ENCODE results near the gene CYB5R2. TPM values are rescaled to one million over a fixed set of nuclear protein-coding genes. Genes with fewer than 3 reads are reported as not detected.

Gene CYB5R2
- polyA plus RNA-seq, 2 of the 4 experiments (the other 2 are of a cell fraction), result 2.4 to 6.3 TPM

- H3K4me1 ChIP-seq, result no peaks in the 10 kb centered on the region
- DNase-seq (ENCODE audit: low read depth in 1 of 2, low spot score in 1 of 2) (no peak), FAIRE-seq (no peak), ATAC-seq (no peak)
- CTCF ChIA-PET, result interaction anchor here (1.5 to 2.6 kb wide), 6 partner anchors 31 to 599 kb away, joined by 4 to 13 read pairs (median 10); partner anchors contain the start of gene PPFIBP2
- H3K4me2 ChIP-seq, result no peak overlapping the region
- 42% methylated on average over 5 of the region's 5 CpGs for WGBS (ENCODE audit: missing lambda C conversion rate)
- H3K9me3 ChIP-seq, result no peaks in the 10 kb centered on the region
- no peak overlapping the region for H3K27ac ChIP-seq
- TF ChIP-seq BCL3 (IDR thresholded peaks at IDR 0.05), result no peak
- no peak for TF ChIP-seq RCOR1 (IDR thresholded peaks at IDR 0.05; ENCODE audit: low read depth, low read length)
- no peak for TF ChIP-seq BHLHE40 (IDR thresholded peaks at IDR 0.05; ENCODE audit: low read depth, low read length)
- no peak overlapping the region for H3K4me3 ChIP-seq
- POLR2A ChIA-PET, result no interaction called here
Observed at GRCh38 chr11:7696424-7696823, 23.1 kb upstream of the CYB5R2 start.

- peak overlapping the region in 1 of 2 experiments; percentile 43; a peak in 1 of 6 replicates for H3K27ac ChIP-seq
- DNase-seq (ENCODE audit: low read depth in 1 of 2, low spot score in 1 of 2) (no peak), FAIRE-seq (no peak), ATAC-seq (peak in 1 of 2 experiments; percentile 77; a peak in 3 of 6 replicates)
- POLR2A ChIA-PET, result interaction anchor here (0.7 kb wide), 1 partner anchor 64 kb away, joined by 7 read pairs; no protein-coding TSS in a partner anchor
- H3K4me2 ChIP-seq, result peak overlapping the region; percentile 69
- H3K4me3 ChIP-seq, result peak overlapping the region; percentile 43
- no peaks in the 10 kb centered on the region for H3K4me1 ChIP-seq
- TF ChIP-seq ZC3H11A (IDR thresholded peaks at IDR 0.05) (no peak), HES2 (IDR thresholded peaks at IDR 0.05) (no peak), BCL3 (IDR thresholded peaks at IDR 0.05) (no peak), BHLHE40 (IDR thresholded peaks at IDR 0.05; ENCODE audit: low read depth, low read length) (no peak), CTCF (IDR thresholded peaks at IDR 0.05) (no peak), FOXS1 (CRISPR knock-in tag; IDR thresholded peaks at IDR 0.05) (no peak), TFCP2L1 (CRISPR knock-in tag; IDR thresholded peaks at IDR 0.05) (no peak)
- CTCF ChIA-PET, result interaction anchor here (0.6 to 2.5 kb wide), 25 partner anchors 9 to 939 kb away, joined by 3 to 13 read pairs (median 4); partner anchors contain the start of gene PPFIBP2
- no peaks in the 10 kb centered on the region for H3K9me3 ChIP-seq
- WGBS (ENCODE audit: missing lambda C conversion rate), result 43% methylated on average over 3 of the region's 3 CpGs
Observed at GRCh38 chr11:7694235-7694634, 20.9 kb upstream of the CYB5R2 start.

- 37% methylated on average over 3 of the region's 3 CpGs for WGBS (ENCODE audit: missing lambda C conversion rate)
- FAIRE-seq (no peak), ATAC-seq (no peak), DNase-seq (ENCODE audit: low read depth in 1 of 2, low spot score in 1 of 2) (no peak)
- Histone ChIP-seq H3K9me3 (no peaks in the 10 kb centered on the region), H3K27ac (no peak overlapping the region), H3K4me2 (no peak overlapping the region), H3K4me1 (no peaks in the 10 kb centered on the region), H3K4me3 (no peak overlapping the region)
- ChIA-PET POLR2A (no interaction called here), CTCF (interaction anchor here (0.7 to 6.3 kb wide), 7 partner anchors 15 to 595 kb away, joined by 3 to 31 read pairs (median 4); no protein-coding TSS in a partner anchor)
- TF ChIP-seq PBX3 (IDR thresholded peaks at IDR 0.05), result no peak
- peak; percentile 42 for TF ChIP-seq MAFK (IDR thresholded peaks at IDR 0.05; ENCODE audit: partially characterized antibody)
- no peak for TF ChIP-seq CHD2 (IDR thresholded peaks at IDR 0.05; ENCODE audit: low read length, partially characterized antibody)
- no peak for TF ChIP-seq MAX (IDR thresholded peaks at IDR 0.05)
- no peak for TF ChIP-seq HOXB13 (CRISPR knock-in tag; IDR thresholded peaks at IDR 0.05; ENCODE audit: low read depth)
- TF ChIP-seq ESRRA (IDR thresholded peaks at IDR 0.05; ENCODE audit: borderline replicate concordance, low read length), result no peak
- TF ChIP-seq E2F6 (IDR thresholded peaks at IDR 0.05; ENCODE audit: borderline replicate concordance, low read depth), result no peak
Observed at GRCh38 chr11:7692426-7692825, 19.1 kb upstream of the CYB5R2 start.

Data from A549 (cell line).